Brain pericyte (primary cell): ENCODE measurements around the gene SMYD3.

Experiments used
- DNase-seq: peaks from one replicate; pipeline ENCODE4 v3.0.0-alpha.2; 2012; ENCODE audit warnings: low read depth, low spot score

SMYD3 gene

GRCh38 chr1:246515390-246516005, 8.4 kb upstream of the SMYD3 start:
- no peak for DNase-seq

GRCh38 chr1:246513619-246514343, 6.7 kb upstream of the SMYD3 start:
- no peak for DNase-seq

- DNase-seq: no peak
These were observed 6.0 kb upstream of the SMYD3 start for GRCh38 chr1:246513041-246513440.

GRCh38 chr1:246512635-246513034, 5.6 kb upstream of the SMYD3 start:
- no peak for DNase-seq

GRCh38 chr1:246512230-246512629, 5.2 kb upstream of the SMYD3 start:
- DNase-seq: no peak

- DNase-seq: no peak
These were observed 4.1 kb upstream of the SMYD3 start for GRCh38 chr1:246511203-246511602.

GRCh38 chr1:246510147-246511030, 3.3 kb upstream of the SMYD3 start:
- DNase-seq: no peak

- DNase-seq: no peak
These were observed 2.0 kb upstream of the SMYD3 start for GRCh38 chr1:246508897-246509688.

- no peak for DNase-seq
These were observed 759 bp downstream of the SMYD3 start for GRCh38 chr1:246506367-246506673.

- DNase-seq: no peak
These were observed 3.7 kb downstream of the SMYD3 start for GRCh38 chr1:246503341-246503740.

GRCh38 chr1:246497331-246497915, 9.7 kb downstream of the SMYD3 start:
- DNase-seq: no peak

- DNase-seq: peak; percentile 21
These were observed 14.4 kb downstream of the SMYD3 start for GRCh38 chr1:246492611-246493245.

- no peak for DNase-seq
These were observed 15.5 kb downstream of the SMYD3 start for GRCh38 chr1:246491551-246492053.

- DNase-seq: no peak
These were observed 18.4 kb downstream of the SMYD3 start for GRCh38 chr1:246488674-246489073.

GRCh38 chr1:246483569-246483933, 23.5 kb downstream of the SMYD3 start:
- DNase-seq: no peak

GRCh38 chr1:246482805-246483568, 24.1 kb downstream of the SMYD3 start:
- DNase-seq: no peak

- no peak for DNase-seq
These were observed 28.0 kb downstream of the SMYD3 start for GRCh38 chr1:246479061-246479460.

- no peak for DNase-seq
These were observed 29.4 kb downstream of the SMYD3 start for GRCh38 chr1:246477634-246478033.

- no peak for DNase-seq
These were observed 30.3 kb downstream of the SMYD3 start for GRCh38 chr1:246476771-246477170.

- DNase-seq: no peak
These were observed 35.4 kb downstream of the SMYD3 start for GRCh38 chr1:246471688-246472087.
